Adrenal gland (tissue), 12 donors: ENCODE data around the gene ABCA4. TPM values are rescaled to one million over a fixed set of nuclear protein-coding genes. Genes with fewer than 3 reads are reported as not detected.

Source experiments
- DNase-seq, 7 donors: peaks; one replicate each; pipeline ENCODE4 v3.0.0-alpha.2; 2019 to 2020
- H3K27ac ChIP-seq, 5 donors: fragments of 200-600 bp; sonication (generic) in 4 of 5; 1 replicate in 3 of 5; 2 replicates in 2 of 5; pipeline versions ENCODE4 v1.5.1 to v1.8.0; 2016 to 2020; ENCODE audit warnings: mild to moderate bottlenecking in 1 of 5
- H3K27me3 ChIP-seq: fragments of 200-600 bp; 2 replicates; pipeline ENCODE4 v1.8.0; 2021
- H3K36me3 ChIP-seq, 2 donors: fragments of 200-600 bp; replicated peaks in 1 of 2; 1 replicate in 1 of 2; 2 replicates in 1 of 2; pipeline versions ENCODE4 v1.5.1 to v1.8.0; 2018 to 2022
- H3K4me1 ChIP-seq, 2 donors: fragments of 200-600 bp; replicated peaks in 1 of 2; 1 replicate in 1 of 2; 2 replicates in 1 of 2; pipeline versions ENCODE4 v1.5.1 to v1.8.0; 2018 to 2021
- H3K4me3 ChIP-seq, 4 donors: fragments of 200-600 bp; sonication (generic) in 3 of 4; one replicate each; pipeline ENCODE4 v1.5.1; 2016 to 2018
- H3K9me3 ChIP-seq, 3 donors: fragments of 200-600 bp; sonication (generic) in 1 of 3; replicated peaks in 1 of 3; 1 replicate in 2 of 3; 2 replicates in 1 of 3; pipeline versions ENCODE4 v1.5.1 to v1.8.0; 2016 to 2021
- POLR2A ChIP-seq, 2 donors: fragments of 450-650 bp; IDR thresholded peaks; one replicate each; pipeline ENCODE4 v1.6.1; 2017; ENCODE audit warnings: antibody characterized with exemption in 2 of 2, mild to moderate bottlenecking in 2 of 2, moderate library complexity in 1 of 2
- WGBS, 4 donors: extraction: QIAGEN DNeasy Blood & Tissue Kit in 2 of 4; methylation state at CpG; one replicate each; pipeline versions ENCODE4 v1.1.5 to v1.1.7; 2013 to 2017; 5-methylcytosine and 5-hydroxymethylcytosine counted together
- intact Hi-C, 2 donors: fragments of 100-400 bp; cut with DNase I; formaldehyde crosslinking; loops; one replicate each; pipeline versions ENCODE4 v1.14.1 to v1.15.0; 2022 to 2023
- polyA plus RNA-seq, 3 donors: library from polyadenylated mRNA; stranded (reverse); fragments of 200-250 nt in 2 of 3; fragments of 350-450 nt in 1 of 3; fragmentation: Illumina TruSeq in 1 of 3; extraction: RNeasy Lipid Tissue Mini Kit (QIAGEN cat#74804) in 1 of 3; gene quantifications; one replicate each; pipeline ENCODE4 v1.2.3, GENCODE V29; 2013 to 2014
- total RNA-seq, 9 donors: library from RNA; depleted of rRNA in 4 of 9; stranded (reverse); fragments of >200 nt in 4 of 9; fragments of 120-200 nt in 1 of 9; fragmentation: NEBNext Ultra II Directional in 1 of 9; extraction: Animal tissue kit (Norgen Biotek cat#: 25700) in 1 of 9; gene quantifications; one replicate each; pipeline versions ENCODE4 v1.1.0 to v1.2.4, GENCODE V29; 2013 to 2023
- TF ChIP-seq, protein P1 (sequence below), 6 experiments: fragments of 450-650 bp in 4 of 6; fragments of 200-600 bp in 2 of 6; sonication (generic) in 1 of 6; IDR thresholded peaks; 1 replicate in 5 of 6; 2 replicates in 1 of 6; pipeline versions ENCODE4 v1.5.1 to v1.8.0; 2016 to 2021; ENCODE audit warnings: antibody characterized with exemption in 6 of 6, mild to moderate bottlenecking in 2 of 6, moderate library complexity in 1 of 6
- donor health status: healthy with polysubstance abuse.
- donor health status: Bipolar disorder and iron deficiency.
- donor health status: DM: yes; HTN: yes; CAD: no.
- donor health status: DM: no; HTN: no; CAD: no.
- donor health status: DM: no; HTN: no; CAD: no.
- donor health status: DM: yes; HTN: yes; CAD: no.

The ABCA4 gene
- total and polyA plus RNA-seq, 12 donors: 0.04 to 1.9 (median 0.14) TPM; not detected in 1

DNA sequence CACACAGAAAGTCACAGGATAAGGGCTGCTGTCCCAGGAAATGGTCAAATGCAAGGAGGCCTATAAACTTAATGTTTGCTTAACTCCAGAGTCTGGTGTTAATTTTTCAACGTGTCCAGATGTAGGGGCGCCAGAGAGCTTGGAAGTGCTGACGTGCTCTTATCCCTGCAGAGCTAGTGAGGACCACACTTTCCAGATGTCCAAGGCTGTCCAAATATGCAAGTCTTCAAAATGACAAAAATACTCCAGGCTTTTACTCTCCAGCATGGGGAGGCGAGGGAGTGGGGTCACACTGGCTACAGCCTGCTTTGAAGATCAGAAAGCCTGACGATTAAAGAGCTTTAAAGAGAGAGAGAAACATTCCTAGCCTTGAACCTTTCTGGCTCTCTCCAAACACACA, 57.6 kb downstream of the ABCA4 start:
- H3K4me3 ChIP-seq: no peak overlapping the region
- TF ChIP-seq, protein P1, sequence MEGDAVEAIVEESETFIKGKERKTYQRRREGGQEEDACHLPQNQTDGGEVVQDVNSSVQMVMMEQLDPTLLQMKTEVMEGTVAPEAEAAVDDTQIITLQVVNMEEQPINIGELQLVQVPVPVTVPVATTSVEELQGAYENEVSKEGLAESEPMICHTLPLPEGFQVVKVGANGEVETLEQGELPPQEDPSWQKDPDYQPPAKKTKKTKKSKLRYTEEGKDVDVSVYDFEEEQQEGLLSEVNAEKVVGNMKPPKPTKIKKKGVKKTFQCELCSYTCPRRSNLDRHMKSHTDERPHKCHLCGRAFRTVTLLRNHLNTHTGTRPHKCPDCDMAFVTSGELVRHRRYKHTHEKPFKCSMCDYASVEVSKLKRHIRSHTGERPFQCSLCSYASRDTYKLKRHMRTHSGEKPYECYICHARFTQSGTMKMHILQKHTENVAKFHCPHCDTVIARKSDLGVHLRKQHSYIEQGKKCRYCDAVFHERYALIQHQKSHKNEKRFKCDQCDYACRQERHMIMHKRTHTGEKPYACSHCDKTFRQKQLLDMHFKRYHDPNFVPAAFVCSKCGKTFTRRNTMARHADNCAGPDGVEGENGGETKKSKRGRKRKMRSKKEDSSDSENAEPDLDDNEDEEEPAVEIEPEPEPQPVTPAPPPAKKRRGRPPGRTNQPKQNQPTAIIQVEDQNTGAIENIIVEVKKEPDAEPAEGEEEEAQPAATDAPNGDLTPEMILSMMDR (IDR thresholded peaks at IDR 0.05): peak in 5 of 6 experiments; percentile 32 to 45 (median 38)
- TF ChIP-seq POLR2A (IDR thresholded peaks at IDR 0.05): no peak
- 14 to 20% (median 18%) methylated on average over 5 of the region's 5 CpGs for WGBS, 4 donors
- peak in 6 of 7 donors; percentile 35 to 69 (median 44) for DNase-seq
- no peaks in the 10 kb centered on the region for H3K9me3 ChIP-seq
- no peaks in the 10 kb centered on the region for H3K27me3 ChIP-seq
- no peaks in the 10 kb centered on the region for H3K36me3 ChIP-seq
- intact Hi-C loops: loop anchor here in 1 of 2 donors (5.0 kb wide), 1 partner anchor 274 kb away; no protein-coding TSS in a partner anchor
- H3K4me1 ChIP-seq: peaks cover 10 to 12% of the 10 kb centered on the region in 2 donors
- H3K27ac ChIP-seq: peak overlapping the region in 2 of 5 donors; percentile 18 to 42

DNA sequence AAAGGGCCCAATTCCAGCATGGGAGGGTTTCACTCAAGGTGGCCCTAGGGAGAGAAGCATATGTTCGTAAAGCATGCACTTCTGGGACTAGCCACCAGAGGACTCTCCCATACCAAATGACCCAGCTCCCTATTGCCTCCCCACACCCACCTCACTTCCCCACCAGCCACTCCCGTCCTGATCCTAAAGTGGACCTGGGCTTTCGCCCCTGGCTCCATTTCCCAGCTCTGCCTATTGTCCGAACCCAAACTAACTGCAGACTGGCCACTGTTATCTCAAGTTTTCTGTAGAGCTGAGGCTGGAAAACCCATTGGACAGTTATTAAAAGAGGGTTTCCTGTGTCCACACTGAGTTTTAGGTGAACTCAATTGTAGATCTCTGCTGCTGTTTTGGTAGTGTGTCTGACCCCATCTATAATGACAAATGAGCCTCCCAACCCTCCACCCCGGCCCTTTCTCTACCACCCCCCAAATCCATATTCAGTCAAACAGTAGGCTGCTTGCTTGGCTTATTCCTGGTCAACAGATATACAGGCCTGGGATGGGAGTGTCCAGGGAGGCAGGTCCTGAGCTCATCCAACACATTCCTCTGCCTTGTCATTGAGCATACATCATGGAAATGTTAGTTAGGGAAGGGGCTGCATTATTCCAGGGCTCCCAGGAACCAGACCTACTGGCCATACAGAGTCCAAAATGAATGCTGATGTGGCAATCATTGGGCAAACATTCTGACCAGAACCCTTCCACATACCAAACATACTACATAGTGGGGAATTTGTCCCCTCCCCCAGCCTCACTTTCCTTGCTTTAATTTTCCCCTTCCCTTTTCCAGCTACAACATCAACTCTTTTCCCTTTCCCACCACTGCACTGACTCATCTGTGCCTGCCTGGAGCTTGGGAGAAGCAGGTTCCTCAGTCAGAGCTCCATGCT, 59.2 kb downstream of the ABCA4 start:
- intact Hi-C loops: loop anchor here (2.0 to 5.0 kb wide), 2 partner anchors 273 to 276 kb away; no protein-coding TSS in a partner anchor
- no peaks in the 10 kb centered on the region for H3K9me3 ChIP-seq
- H3K4me3 ChIP-seq: no peak overlapping the region
- DNase-seq: peak; percentile 63 to 87 (median 72)
- peak overlapping the region in 1 of 5 donors; percentile 17 for H3K27ac ChIP-seq
- H3K4me1 ChIP-seq: peaks cover 4 to 8% of the 10 kb centered on the region in 2 donors
- WGBS, 4 donors: 21 to 37% (median 27%) methylated on average over 5 of the region's 5 CpGs
- TF ChIP-seq, protein P1 (IDR thresholded peaks at IDR 0.05): peak; percentile 81 to 99 (median 94)
- no peak for TF ChIP-seq POLR2A (IDR thresholded peaks at IDR 0.05)
- no peaks in the 10 kb centered on the region for H3K36me3 ChIP-seq
- no peaks in the 10 kb centered on the region for H3K27me3 ChIP-seq

DNA sequence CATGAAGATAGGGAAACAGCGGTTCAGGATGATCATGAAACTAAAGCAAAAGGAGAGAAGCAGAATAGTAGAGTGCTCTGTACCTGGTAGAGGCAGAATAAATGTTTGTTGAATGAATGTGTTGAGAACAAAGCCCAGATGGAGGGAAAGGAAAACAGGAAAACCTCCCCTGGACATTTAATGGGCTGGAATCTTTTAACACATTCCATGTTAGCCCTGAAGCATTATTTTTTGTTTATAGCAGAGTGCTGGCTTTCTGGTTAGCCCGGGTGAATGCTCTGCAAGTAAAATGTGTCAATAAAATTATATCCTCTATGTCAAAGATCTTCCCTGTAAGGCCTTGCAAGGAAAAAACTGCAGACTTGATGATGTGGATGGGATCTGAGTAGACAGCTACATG, 60.2 kb downstream of the ABCA4 start:
- intact Hi-C loops: loop anchor here (2.0 to 5.0 kb wide), 2 partner anchors 274 to 277 kb away; no protein-coding TSS in a partner anchor
- TF ChIP-seq POLR2A (IDR thresholded peaks at IDR 0.05): no peak
- TF ChIP-seq, protein P1 (IDR thresholded peaks at IDR 0.05): no peak
- WGBS, 4 donors: 40 to 71% (median 59%) methylated on average over 2 of the region's 2 CpGs

DNA sequence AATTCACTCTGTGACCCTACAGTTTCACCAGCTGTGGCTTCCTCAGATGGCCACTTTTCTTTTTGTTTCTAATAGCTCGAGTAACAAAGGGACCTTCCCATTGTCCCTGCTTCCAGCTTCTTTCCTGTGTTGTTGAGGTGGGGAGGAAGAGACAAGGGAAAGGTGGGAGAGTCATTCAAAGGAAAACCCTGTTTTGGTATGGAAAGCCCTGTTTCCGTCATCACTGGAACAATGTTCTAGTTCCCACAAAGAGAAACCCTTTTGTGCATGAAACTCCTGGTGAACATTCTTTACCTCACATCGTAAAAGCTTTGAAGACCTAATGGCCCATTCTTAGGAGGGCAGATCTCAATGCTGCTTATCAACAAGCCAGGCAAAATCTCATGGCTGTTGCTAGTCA, 62.2 kb downstream of the ABCA4 start:
- Histone ChIP-seq H3K36me3 (no peaks in the 10 kb centered on the region), H3K27me3 (no peaks in the 10 kb centered on the region), H3K4me1 (peaks cover 3 to 6% of the 10 kb centered on the region in 2 donors), H3K27ac (no peak overlapping the region), H3K9me3 (no peaks in the 10 kb centered on the region), H3K4me3 (no peak overlapping the region)
- DNase-seq: no peak
- TF ChIP-seq, protein P1 (IDR thresholded peaks at IDR 0.05): no peak
- TF ChIP-seq POLR2A (IDR thresholded peaks at IDR 0.05): no peak
- intact Hi-C loops: loop anchor here in 1 of 2 donors (10.0 kb wide), 1 partner anchor 406 kb away; no protein-coding TSS in a partner anchor
- 68 to 82% (median 77%) methylated on average over 3 of the region's 3 CpGs for WGBS, 4 donors

More for the DNA sequence above, 60.2 kb downstream of the ABCA4 start:
- Histone ChIP-seq H3K4me1 (peaks cover 4 to 8% of the 10 kb centered on the region in 2 donors), H3K36me3 (no peaks in the 10 kb centered on the region), H3K4me3 (no peak overlapping the region), H3K9me3 (no peaks in the 10 kb centered on the region), H3K27ac (no peak overlapping the region), H3K27me3 (no peaks in the 10 kb centered on the region)
- DNase-seq: no peak
